H9 (cell line): ENCODE measurements around the gene TUBB6. TPM values are rescaled to one million over a fixed set of nuclear protein-coding genes. Genes with fewer than 3 reads are reported as not detected.
A peak's percentile ranks its signal among the peaks of the same experiment; 100 is the strongest.

Experiments used
- DNase-seq: peaks from one replicate; pipeline ENCODE4 v3.0.0-alpha.2; 2017
- H2AFZ ChIP-seq: one replicate; pipeline ENCODE4 v1.6.1; 2013; ENCODE audit warnings: mild to moderate bottlenecking, low read length, control low read depth, moderate library complexity
- H2AK5ac ChIP-seq: 2 replicates; pipeline ENCODE4 v1.6.1; 2013; ENCODE audit warnings: low read length, control low read depth, mixed read lengths; ENCODE audit not compliant: insufficient read length
- H2BK120ac ChIP-seq: one replicate; pipeline ENCODE4 v1.6.1; 2013; ENCODE audit warnings: low read depth, mild to moderate bottlenecking, low read length, control low read depth, inconsistent platforms; ENCODE audit not compliant: poor library complexity, severe bottlenecking
- H2BK12ac ChIP-seq: 2 replicates; pipeline ENCODE4 v1.6.1; 2013; ENCODE audit warnings: low read length, control low read depth, mixed read lengths, low read depth; ENCODE audit not compliant: insufficient read length
- H2BK15ac ChIP-seq: 2 replicates; pipeline ENCODE4 v1.6.1; 2013; ENCODE audit warnings: low read depth, low read length, control low read depth
- H2BK20ac ChIP-seq: one replicate; pipeline ENCODE4 v1.6.1; 2013; ENCODE audit warnings: low read depth, mild to moderate bottlenecking, low read length, control low read depth, inconsistent platforms; ENCODE audit not compliant: poor library complexity, severe bottlenecking
- H2BK5ac ChIP-seq: 2 replicates; pipeline ENCODE4 v1.6.1; 2013; ENCODE audit warnings: low read length, control low read depth, mixed read lengths; ENCODE audit not compliant: insufficient read length
- H3K14ac ChIP-seq: 2 replicates; pipeline ENCODE4 v1.6.1; 2013; ENCODE audit warnings: low read length, control low read depth; ENCODE audit not compliant: insufficient read depth
- H3K18ac ChIP-seq: 2 replicates; pipeline ENCODE4 v1.6.1; 2013; ENCODE audit warnings: low read depth, mild to moderate bottlenecking, mixed read lengths, low read length, control low read depth; ENCODE audit not compliant: insufficient read length
- H3K23ac ChIP-seq: 2 replicates; pipeline ENCODE4 v1.6.1; 2013; ENCODE audit warnings: low read length, control low read depth, mixed read lengths, low read depth; ENCODE audit not compliant: insufficient read length
- H3K23me2 ChIP-seq: 2 replicates; pipeline ENCODE4 v1.6.1; 2013; ENCODE audit warnings: low read depth, mild to moderate bottlenecking, mixed read lengths, low read length, control low read depth; ENCODE audit not compliant: insufficient read length, poor library complexity, severe bottlenecking
- H3K27ac ChIP-seq: 2 replicates; pipeline ENCODE4 v1.5.1; 2013; ENCODE audit warnings: low read length, control low read depth, mixed read lengths, low read depth; ENCODE audit not compliant: insufficient read length
- H3K27me3 ChIP-seq: 2 replicates; pipeline ENCODE4 v1.6.1; 2013; ENCODE audit warnings: low read length, control low read depth, inconsistent platforms; ENCODE audit not compliant: insufficient read depth
- H3K4ac ChIP-seq: 2 replicates; pipeline ENCODE4 v1.6.1; 2013; ENCODE audit warnings: low read depth, mild to moderate bottlenecking, control low read depth, inconsistent platforms, low read length, moderate library complexity
- H3K4me1 ChIP-seq: 2 replicates; pipeline ENCODE4 v1.6.1; 2013; ENCODE audit warnings: low read length, control low read depth, inconsistent platforms; ENCODE audit not compliant: insufficient read depth
- H3K4me2 ChIP-seq: 2 replicates; pipeline ENCODE4 v1.6.1; 2013; ENCODE audit warnings: low read length, control low read depth, mixed read lengths; ENCODE audit not compliant: insufficient read length, insufficient read depth
- H3K56ac ChIP-seq: 2 replicates; pipeline ENCODE4 v1.6.1; 2013; ENCODE audit warnings: low read depth, mild to moderate bottlenecking, mixed read lengths, low read length, control low read depth; ENCODE audit not compliant: insufficient read length
- H3K79me1 ChIP-seq: 2 replicates; pipeline ENCODE4 v1.6.1; 2013; ENCODE audit warnings: low read depth, mild to moderate bottlenecking, moderate library complexity, low read length, control low read depth, inconsistent platforms; ENCODE audit not compliant: insufficient read depth, poor library complexity, severe bottlenecking
- H3K79me2 ChIP-seq: 2 replicates; pipeline ENCODE4 v1.6.1; 2013; ENCODE audit warnings: low read length, control low read depth, inconsistent platforms; ENCODE audit not compliant: insufficient read depth
- H3K9ac ChIP-seq: 2 replicates; pipeline ENCODE4 v1.6.1; 2013; ENCODE audit warnings: low read length, control low read depth, mixed read lengths; ENCODE audit not compliant: insufficient read length; ENCODE audit errors: extremely low read depth
- H3K9me3 ChIP-seq: one replicate; pipeline ENCODE4 v1.6.1; 2013; ENCODE audit warnings: low read depth, low read length, inconsistent platforms; ENCODE audit not compliant: control insufficient read depth
- H3T11ph ChIP-seq: one replicate; pipeline ENCODE4 v1.6.1; 2013; ENCODE audit warnings: mild to moderate bottlenecking, low read length, control low read depth, inconsistent platforms
- H4K20me1 ChIP-seq: one replicate; pipeline ENCODE4 v1.6.1; 2013; ENCODE audit not compliant: control insufficient read depth, insufficient read length, insufficient read depth
- H4K5ac ChIP-seq: 2 replicates; pipeline ENCODE4 v1.6.1; 2013; ENCODE audit warnings: low read depth, mild to moderate bottlenecking, mixed read lengths, low read length, control low read depth; ENCODE audit not compliant: insufficient read length
- H4K8ac ChIP-seq: replicated peaks from 2 replicates; pipeline ENCODE4 v1.6.1; 2013; ENCODE audit warnings: low read length, control low read depth, mixed read lengths, low read depth; ENCODE audit not compliant: insufficient read length
- H4K91ac ChIP-seq: 2 replicates; pipeline ENCODE4 v1.6.1; 2013; ENCODE audit warnings: low read depth, mild to moderate bottlenecking, moderate library complexity, mixed read lengths, low read length, control low read depth; ENCODE audit not compliant: insufficient read length
- H3K27ac Mint-ChIP-seq, 3 experiments: 2 replicates in 2 of 3; 3 replicates in 1 of 3; pipeline ENCODE4 v1.8.0; 2020 to 2021; ENCODE audit warnings: mixed read lengths in 3 of 3, mild to moderate bottlenecking in 1 of 3, moderate library complexity in 1 of 3
- H3K27me3 Mint-ChIP-seq: 2 replicates; pipeline ENCODE4 v1.8.0; 2021; ENCODE audit warnings: low read depth, mild to moderate bottlenecking, moderate library complexity, mixed read lengths
- H3K36me3 Mint-ChIP-seq, 3 experiments: 2 replicates in 2 of 3; 3 replicates in 1 of 3; pipeline ENCODE4 v1.8.0; 2020 to 2021; ENCODE audit warnings: low read depth in 3 of 3, mixed read lengths in 3 of 3; ENCODE audit not compliant: insufficient read depth in 1 of 3
- H3K4me1 Mint-ChIP-seq, 2 experiments: 2 replicates each; pipeline ENCODE4 v1.8.0; 2020; ENCODE audit warnings: mixed read lengths in 2 of 2
- H3K4me3 Mint-ChIP-seq, 2 experiments: 2 replicates in 1 of 2; 3 replicates in 1 of 2; pipeline ENCODE4 v1.8.0; 2020 to 2021; ENCODE audit warnings: mild to moderate bottlenecking in 2 of 2, mixed read lengths in 2 of 2, moderate library complexity in 1 of 2
- H3K9me3 Mint-ChIP-seq, 2 experiments: 2 replicates in 1 of 2; 3 replicates in 1 of 2; pipeline ENCODE4 v1.8.0; 2020; ENCODE audit warnings: mild to moderate bottlenecking in 2 of 2, mixed read lengths in 2 of 2, moderate library complexity in 1 of 2
- WGBS: extraction: QIAGEN DNeasy Blood & Tissue Kit; methylation state at CpG from one replicate; pipeline ENCODE4 v1.1.7; 2013; ENCODE audit warnings: missing lambda C conversion rate, low lambda C conversion rate, mixed read lengths; ENCODE audit not compliant: insufficient read length; ENCODE audit errors: extremely low coverage; 5-methylcytosine and 5-hydroxymethylcytosine counted together
- total RNA-seq: library from RNA; stranded (reverse); gene quantifications from 2 replicates; pipeline ENCODE4 v1.2.1, GENCODE V29; 2021
- TF ChIP-seq, protein P1 (sequence below): fragments of 200-600 bp; sonication (generic); conservative IDR thresholded peaks from 3 replicates; pipeline ENCODE4 v1.8.0; 2021; ENCODE audit warnings: antibody characterized with exemption, mild to moderate bottlenecking

TUBB6 gene
- total RNA-seq, 1 experiment from 2014 or later, result 134 TPM

DNA sequence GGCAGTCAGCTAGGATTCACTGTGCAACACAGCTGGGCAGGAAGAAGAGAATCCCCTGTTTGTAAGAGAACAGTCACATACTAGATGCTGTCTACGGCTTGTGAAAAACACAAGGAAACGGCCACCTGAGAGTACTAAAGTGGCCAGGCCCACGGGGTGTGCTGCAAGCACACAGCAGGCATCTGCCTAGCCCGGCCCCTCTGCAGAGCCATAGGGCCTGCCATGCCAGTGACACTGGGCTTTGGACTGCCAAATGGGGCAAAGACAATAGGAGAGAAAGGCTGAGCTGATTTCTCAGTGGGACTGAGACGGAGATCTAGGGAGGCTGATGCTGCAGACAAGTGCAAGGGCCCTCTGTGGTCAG is 10.3 kb downstream of the TUBB6 start:
- Histone ChIP-seq H2BK15ac (no peak overlapping the region), H3K4ac (no peak overlapping the region), H3K23ac (no peak overlapping the region), H3K4me2 (no peak overlapping the region), H4K5ac (no peak overlapping the region), H2BK120ac (no peak overlapping the region), H3K14ac (no peak overlapping the region), H4K8ac (no peak overlapping the region), H2AK5ac (no peak overlapping the region), H2BK20ac (no peak overlapping the region), H3K4me1 (no peaks in the 10 kb centered on the region), H3T11ph (no peak overlapping the region), H2AFZ (no peak overlapping the region), H3K18ac (no peak overlapping the region), H3K79me2 (peaks cover 2% of the 10 kb centered on the region; the same call in 1 of the 2 replicates), H3K9ac (no peak overlapping the region), H3K79me1 (no peaks in the 10 kb centered on the region), H3K9me3 (no peaks in the 10 kb centered on the region), H3K27ac (no peak overlapping the region), H2BK5ac (no peak overlapping the region), H2BK12ac (no peak overlapping the region), H3K23me2 (no peaks in the 10 kb centered on the region), H4K20me1 (no peaks in the 10 kb centered on the region), H3K56ac (no peak overlapping the region), H3K27me3 (no peaks in the 10 kb centered on the region), H4K91ac (no peak overlapping the region)
- Mint-ChIP-seq H3K9me3 (no peaks in the 10 kb centered on the region), H3K27me3 (no peaks in the 10 kb centered on the region), H3K27ac (peak overlapping the region in 2 of 3 experiments; percentile 76 to 92; a peak in 5 of 7 replicates), H3K4me3 (no peak overlapping the region), H3K4me1 (peaks cover 15 to 20% of the 10 kb centered on the region in 2 experiments), H3K36me3 (peaks cover 20 to 72% (median 24%) of the 10 kb centered on the region in 3 experiments; a peak in 6 of 7 replicates)
- TF ChIP-seq, protein P1, sequence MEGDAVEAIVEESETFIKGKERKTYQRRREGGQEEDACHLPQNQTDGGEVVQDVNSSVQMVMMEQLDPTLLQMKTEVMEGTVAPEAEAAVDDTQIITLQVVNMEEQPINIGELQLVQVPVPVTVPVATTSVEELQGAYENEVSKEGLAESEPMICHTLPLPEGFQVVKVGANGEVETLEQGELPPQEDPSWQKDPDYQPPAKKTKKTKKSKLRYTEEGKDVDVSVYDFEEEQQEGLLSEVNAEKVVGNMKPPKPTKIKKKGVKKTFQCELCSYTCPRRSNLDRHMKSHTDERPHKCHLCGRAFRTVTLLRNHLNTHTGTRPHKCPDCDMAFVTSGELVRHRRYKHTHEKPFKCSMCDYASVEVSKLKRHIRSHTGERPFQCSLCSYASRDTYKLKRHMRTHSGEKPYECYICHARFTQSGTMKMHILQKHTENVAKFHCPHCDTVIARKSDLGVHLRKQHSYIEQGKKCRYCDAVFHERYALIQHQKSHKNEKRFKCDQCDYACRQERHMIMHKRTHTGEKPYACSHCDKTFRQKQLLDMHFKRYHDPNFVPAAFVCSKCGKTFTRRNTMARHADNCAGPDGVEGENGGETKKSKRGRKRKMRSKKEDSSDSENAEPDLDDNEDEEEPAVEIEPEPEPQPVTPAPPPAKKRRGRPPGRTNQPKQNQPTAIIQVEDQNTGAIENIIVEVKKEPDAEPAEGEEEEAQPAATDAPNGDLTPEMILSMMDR, result no peak
- no peak for DNase-seq
- no CpG with 5 or more reads among the region's 5 CpGs for WGBS
